Measurements from ENCODE around the gene SLC15A3.
A peak's percentile ranks its signal among the peaks of the same experiment; 100 is the strongest.
"Not testable (repeated sequence)": the region's sequence is repeated elsewhere in the genome, so short reads cannot be mapped to it uniquely, and the experiment has no call there.

SLC15A3 gene

DNA sequence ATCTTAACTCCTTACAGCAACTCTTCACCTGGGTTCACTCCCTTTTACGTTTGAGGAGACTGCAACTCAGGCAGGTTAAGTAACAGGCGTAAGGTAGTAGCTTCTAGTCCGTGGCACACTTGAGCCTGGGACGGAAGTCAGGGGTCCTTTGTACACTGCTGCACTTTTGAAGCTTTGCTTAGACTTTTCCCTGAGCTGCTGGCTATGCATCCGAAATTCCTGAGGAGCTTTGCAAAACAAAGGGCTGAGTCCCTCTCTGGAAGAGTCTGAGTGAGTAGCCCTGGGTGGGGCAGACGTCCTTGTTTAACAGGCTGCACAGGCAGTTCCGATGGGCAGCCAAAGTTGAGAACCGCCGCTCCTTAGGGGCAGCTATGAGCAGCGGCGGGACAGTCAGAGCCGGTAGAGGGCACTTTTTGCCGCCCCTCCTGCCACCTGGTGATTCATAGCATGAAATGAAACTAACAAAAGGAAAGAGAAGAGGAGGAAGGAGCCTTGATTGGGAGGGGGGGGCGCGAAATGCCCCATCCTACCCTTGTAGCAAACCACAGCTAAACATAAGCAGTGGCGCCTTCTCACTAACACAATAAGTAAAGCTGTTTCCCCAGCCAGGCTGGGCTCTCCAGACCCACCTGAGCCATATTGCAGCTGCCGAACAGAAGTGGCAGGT lies 36.6 kb downstream of the SLC15A3 start:
- peak; percentile 88 for DNase-seq
- Mint-ChIP-seq H3K27me3 (peaks cover under 1% of the 10 kb centered on the region), H3K4me1 (peaks cover 58% of the 10 kb centered on the region)

DNA sequence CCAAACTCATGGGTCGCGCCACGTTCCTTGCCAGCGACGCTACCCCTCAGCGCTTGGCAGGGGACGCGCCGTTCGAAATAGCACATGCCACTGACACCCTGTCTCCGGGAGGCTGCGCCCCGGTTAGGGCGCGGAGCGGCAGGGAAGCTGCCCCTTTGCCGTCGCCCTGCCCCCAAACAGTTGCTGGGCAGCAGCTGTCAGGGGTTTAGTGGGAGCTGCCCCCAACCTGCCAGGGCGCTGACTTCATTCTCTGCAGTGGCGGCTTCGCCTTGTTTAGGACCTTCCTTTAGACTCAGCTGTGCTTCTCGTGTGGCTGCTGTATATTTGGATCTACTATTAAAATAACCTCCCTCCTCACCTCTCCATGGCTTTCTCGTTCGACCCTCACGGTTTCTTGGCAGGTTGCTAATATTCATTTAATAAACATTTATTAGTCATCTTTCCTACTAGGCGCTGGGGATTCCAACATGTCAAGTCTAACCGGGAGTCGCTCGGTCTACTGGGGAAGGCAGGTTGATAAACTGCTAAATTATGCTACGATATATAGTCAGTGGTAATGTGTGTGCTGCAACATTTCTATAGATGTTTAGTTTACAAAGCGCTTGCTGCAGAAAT lies 37.2 kb downstream of the SLC15A3 start:
- Mint-ChIP-seq H3K27me3 (peaks cover 7% of the 10 kb centered on the region), H3K27ac (peak overlapping the region; percentile 95), H3K36me3 (peaks cover 4% of the 10 kb centered on the region), H3K9me3 (no peaks in the 10 kb centered on the region), H3K4me3 (peak overlapping the region; percentile 92), H3K4me1 (peaks cover 60% of the 10 kb centered on the region)
- CTCF ChIA-PET: interaction anchor here (0.8 to 5.5 kb wide), 14 partner anchors 12 to 471 kb away, joined by 3 to 57 read pairs (median 4); partner anchors contain the start of gene PRPF19
- DNase-seq: peak; percentile 58

More for the DNA sequence above, 36.6 kb downstream of the SLC15A3 start:
- no peaks in the 10 kb centered on the region for H3K9me3 Mint-ChIP-seq
- H3K36me3 Mint-ChIP-seq: peaks cover 5% of the 10 kb centered on the region
- CTCF ChIA-PET: interaction anchor here (0.7 to 5.5 kb wide), 15 partner anchors 8 to 276 kb away, joined by 3 to 57 read pairs (median 3); partner anchors contain the start of gene PRPF19
- peak overlapping the region; percentile 92 for H3K4me3 Mint-ChIP-seq
- H3K27ac Mint-ChIP-seq: peak overlapping the region; percentile 95

DNA sequence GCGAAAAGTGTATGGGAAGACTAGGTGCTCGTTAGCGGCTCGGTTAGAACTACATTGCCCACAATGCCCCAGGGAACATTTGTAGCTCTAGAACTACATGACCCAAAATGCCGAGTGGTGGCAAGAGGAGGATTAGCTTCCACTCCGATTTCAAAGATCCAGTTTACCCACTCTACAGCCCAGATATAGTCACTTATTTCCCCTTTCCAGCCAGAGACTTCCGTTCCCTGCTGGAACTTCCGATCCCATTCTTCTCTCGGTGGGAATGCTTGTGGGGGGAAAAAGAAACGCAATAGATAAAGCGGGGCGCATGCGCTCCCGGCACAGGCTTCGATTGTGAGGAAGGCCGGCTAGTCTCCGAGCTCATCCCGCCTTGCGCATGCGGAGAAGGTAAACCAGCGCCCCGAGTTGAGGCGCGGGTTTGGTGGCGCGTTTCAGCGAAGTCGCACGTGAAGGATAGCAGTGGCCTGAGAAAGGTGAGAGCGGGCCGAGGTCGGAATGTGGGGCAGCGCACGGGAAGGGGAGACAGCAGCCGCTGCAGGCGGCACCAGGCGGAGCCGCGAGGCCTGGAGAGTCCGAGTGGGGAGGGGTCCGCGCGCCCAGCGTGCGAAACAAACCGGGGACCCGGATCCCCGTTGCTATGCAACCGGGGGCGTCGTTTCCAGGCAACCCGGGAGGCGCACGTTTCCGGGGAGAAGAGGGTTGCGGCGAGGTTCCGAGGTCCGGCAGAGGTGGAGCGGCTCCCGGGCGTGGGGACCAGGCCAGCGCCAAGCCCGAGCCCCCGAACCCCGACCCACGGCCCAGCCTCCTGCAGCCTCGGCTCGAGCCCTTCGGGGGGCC lies 38.0 kb downstream of the SLC15A3 start, which contains the start of gene TMEM109:
Gene TMEM109 (plus strand): TSS at position 366 of the 840 bp plus-strand sequence. CDS start 5,536 bp downstream, outside the sequence.
- H3K27ac Mint-ChIP-seq: peak within 1 kb of the TSS; percentile 96
- H3K36me3 Mint-ChIP-seq: peaks cover 4% of the 10 kb centered on the region
- H3K9me3 Mint-ChIP-seq: no peaks in the 10 kb centered on the region
- H3K27me3 Mint-ChIP-seq: peaks cover 11% of the 10 kb centered on the region
- CTCF ChIA-PET: interaction anchor here (0.7 to 5.5 kb wide), 6 partner anchors 11 to 472 kb away, joined by 3 to 57 read pairs (median 4); partner anchors contain the start of gene PRPF19
- H3K4me3 Mint-ChIP-seq: peak within 1 kb of the TSS; percentile 92
- peaks cover 57% of the 10 kb centered on the region for H3K4me1 Mint-ChIP-seq
- DNase-seq: peak; percentile 91

DNA sequence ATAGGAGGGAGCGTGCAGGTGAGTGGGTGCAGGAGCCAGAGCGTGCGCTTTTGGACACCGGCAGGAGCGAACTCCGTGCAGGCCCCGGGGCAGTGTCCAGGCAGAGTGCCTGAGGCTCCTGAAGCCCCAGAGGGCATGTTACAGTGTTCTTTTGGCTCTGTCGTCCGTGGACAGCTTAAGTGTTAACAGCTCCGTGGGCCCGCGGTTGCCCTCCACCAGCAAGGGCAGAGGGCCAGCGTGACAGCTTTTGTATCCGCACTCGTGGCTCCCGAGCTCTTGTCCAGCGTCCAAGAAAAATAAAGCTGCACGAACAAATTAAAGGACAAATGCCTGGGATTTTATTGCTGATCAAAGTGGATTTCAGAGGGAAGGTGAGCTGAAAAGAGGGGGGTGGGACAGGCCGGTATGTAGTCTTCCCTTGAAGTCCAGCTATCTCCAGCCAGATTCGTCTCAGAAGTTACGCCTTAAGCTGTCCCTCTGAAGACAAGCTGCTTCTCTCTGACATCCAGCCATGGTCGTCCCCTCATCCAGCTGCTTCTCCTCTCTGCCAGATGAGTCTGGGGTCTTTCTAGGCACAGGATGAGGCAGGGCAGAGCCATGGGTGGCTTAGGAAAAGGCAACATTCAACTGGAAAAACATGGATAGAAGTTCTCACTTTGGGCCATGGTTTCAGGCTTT lies 39.0 kb downstream of the SLC15A3 start:
- H3K4me3 Mint-ChIP-seq: peak overlapping the region; percentile 92
- H3K27ac Mint-ChIP-seq: peak overlapping the region; percentile 96
- CTCF ChIA-PET: interaction anchor here (0.6 to 5.5 kb wide), 6 partner anchors 10 to 473 kb away, joined by 3 to 57 read pairs (median 4); partner anchors contain the start of gene PRPF19
- peaks cover 4% of the 10 kb centered on the region for H3K36me3 Mint-ChIP-seq
- no peak for DNase-seq
- H3K9me3 Mint-ChIP-seq: no peaks in the 10 kb centered on the region
- H3K27me3 Mint-ChIP-seq: peaks cover 18% of the 10 kb centered on the region
- H3K4me1 Mint-ChIP-seq: peaks cover 54% of the 10 kb centered on the region

DNA sequence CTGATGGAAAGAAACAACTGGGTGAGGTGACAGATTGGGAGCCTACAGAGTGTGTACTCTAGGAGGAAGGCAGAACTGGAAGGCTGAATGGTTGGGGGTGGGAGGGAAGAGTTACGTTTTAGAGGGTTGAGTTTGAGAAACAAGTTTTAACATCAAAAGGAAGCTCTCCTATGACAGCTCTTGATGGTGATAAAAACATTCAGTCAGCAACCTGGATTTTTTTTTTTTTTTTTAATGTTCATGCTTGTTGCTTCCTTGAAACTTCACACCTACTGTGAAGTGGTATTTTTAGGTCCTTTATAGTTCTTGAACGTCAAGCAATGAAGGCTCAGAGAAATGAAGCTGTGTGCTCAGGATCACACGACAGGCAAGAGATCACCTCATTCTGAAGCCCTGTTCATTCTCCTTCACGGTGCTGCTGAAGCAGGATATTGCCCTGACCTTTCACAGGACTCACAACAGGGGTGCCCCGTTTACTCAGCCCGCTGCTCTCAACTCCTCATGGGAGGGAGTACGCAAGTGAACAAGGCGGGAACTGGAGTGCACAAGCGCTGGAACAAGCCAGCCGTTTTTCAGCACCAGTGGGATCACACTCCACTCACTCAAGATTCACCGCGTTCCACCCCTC lies 39.6 kb downstream of the SLC15A3 start:
- H3K4me1 Mint-ChIP-seq: peaks cover 57% of the 10 kb centered on the region
- DNase-seq: no peak
- CTCF ChIA-PET: interaction anchor here (1.2 to 5.5 kb wide), 3 partner anchors 9 to 80 kb away, joined by 3 to 57 read pairs (median 4); partner anchors contain the start of gene PRPF19

DNA sequence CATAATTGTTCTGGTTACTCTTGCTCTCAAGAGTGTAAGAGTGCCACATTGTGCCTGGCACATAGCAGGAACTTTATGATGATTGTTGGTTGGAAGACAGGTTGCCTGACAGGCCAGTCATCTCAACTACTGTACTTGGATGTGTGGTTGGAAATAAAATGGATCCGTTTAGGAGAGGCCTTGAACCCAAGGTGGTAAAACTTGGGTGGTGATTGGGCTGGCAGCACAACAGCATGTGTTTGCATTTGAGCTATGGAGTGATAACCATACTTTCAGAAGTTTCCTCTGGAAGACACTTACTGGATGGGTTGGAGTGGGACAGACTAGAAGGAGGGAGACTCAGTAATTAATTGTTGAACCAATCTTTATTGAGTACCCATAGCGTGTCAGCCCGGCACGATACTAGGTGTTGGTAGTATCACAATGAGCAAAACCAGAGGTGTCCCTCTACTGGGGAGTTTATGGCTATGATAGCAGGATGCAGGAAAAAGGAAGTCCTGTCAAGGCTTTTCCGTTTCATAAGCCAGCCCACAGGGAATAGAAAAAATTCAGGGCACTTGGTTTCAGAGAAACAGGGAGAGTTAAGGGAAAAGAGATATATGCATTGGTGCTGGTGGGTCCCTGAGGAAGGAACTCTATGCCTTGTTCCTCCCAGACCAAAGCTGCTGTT lies 41.1 kb downstream of the SLC15A3 start:
- Mint-ChIP-seq H3K4me1 (peaks cover 54% of the 10 kb centered on the region), H3K27ac (no peak overlapping the region), H3K27me3 (peaks cover 22% of the 10 kb centered on the region), H3K9me3 (no peaks in the 10 kb centered on the region), H3K4me3 (no peak overlapping the region), H3K36me3 (peaks cover 2% of the 10 kb centered on the region)
- CTCF ChIA-PET: interaction anchor here (5.5 kb wide), 1 partner anchor 8 kb away, joined by 57 read pairs; the partner anchor contains the start of gene PRPF19
- no peak for DNase-seq

More for the DNA sequence above, 39.6 kb downstream of the SLC15A3 start:
- Mint-ChIP-seq H3K9me3 (no peaks in the 10 kb centered on the region), H3K27me3 (peaks cover 22% of the 10 kb centered on the region), H3K27ac (peak overlapping the region; percentile 77), H3K4me3 (no peak overlapping the region), H3K36me3 (peaks cover 4% of the 10 kb centered on the region)

DNA sequence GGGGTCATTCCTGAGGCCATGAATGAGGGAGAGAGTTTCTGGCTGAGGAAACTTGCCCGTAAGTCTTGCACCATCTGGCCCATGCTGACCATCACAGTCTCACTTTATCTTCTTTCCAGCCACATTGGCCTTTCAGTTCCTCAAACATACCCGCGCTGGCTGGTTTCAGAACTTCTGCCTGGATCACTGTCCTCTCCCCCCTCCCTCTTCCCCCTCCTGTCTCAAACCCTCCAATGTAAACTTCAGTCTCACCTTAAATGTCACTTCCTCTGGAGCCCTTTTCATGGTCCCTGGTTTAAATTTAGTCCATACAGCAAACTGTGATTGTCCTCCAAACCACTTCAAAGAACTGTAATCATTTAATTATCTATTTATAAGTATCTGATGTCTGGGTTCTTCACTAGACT lies 41.7 kb downstream of the SLC15A3 start:
- H3K4me3 Mint-ChIP-seq: no peak overlapping the region
- H3K27me3 Mint-ChIP-seq: peaks cover 22% of the 10 kb centered on the region
- H3K9me3 Mint-ChIP-seq: no peaks in the 10 kb centered on the region
- H3K27ac Mint-ChIP-seq: no peak overlapping the region
- CTCF ChIA-PET: no interaction called here
- H3K36me3 Mint-ChIP-seq: peaks cover under 1% of the 10 kb centered on the region
- H3K4me1 Mint-ChIP-seq: peaks cover 52% of the 10 kb centered on the region
- no peak for DNase-seq

DNA sequence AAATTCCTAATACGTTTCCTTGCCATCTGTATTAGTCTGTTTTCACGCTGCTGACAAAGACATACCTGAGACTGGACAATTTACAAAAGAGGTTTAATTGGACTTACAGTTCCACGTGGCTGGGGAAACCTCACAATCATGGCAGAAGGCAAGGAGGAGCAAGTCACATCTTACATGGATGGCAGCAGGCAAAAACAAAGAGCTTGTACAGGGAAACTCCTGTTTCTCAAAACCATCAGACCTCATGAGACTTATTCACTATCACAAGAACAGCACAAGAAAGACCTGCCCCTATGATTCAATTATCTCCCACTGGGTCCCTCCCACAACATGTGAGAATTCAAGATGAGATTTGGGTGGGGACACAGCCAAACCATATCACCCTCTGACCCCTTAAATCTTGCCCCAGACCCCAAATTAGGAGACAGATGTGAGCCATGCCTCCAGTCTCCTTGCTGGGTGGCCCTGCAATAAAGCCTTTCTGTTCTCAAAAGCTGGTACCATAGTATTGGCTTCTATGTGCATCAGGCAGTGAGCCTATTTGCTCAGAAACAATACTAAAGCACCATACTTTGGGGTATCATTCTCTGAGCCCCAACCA lies 42.2 kb downstream of the SLC15A3 start:
- H3K4me3 Mint-ChIP-seq, H3K36me3 Mint-ChIP-seq, H3K9me3 Mint-ChIP-seq, CTCF ChIA-PET, H3K27ac Mint-ChIP-seq: not testable (repeated sequence)
- H3K4me1 Mint-ChIP-seq: peaks cover 51% of the 10 kb centered on the region
- peaks cover 22% of the 10 kb centered on the region for H3K27me3 Mint-ChIP-seq
- DNase-seq: peak; percentile 9

DNA sequence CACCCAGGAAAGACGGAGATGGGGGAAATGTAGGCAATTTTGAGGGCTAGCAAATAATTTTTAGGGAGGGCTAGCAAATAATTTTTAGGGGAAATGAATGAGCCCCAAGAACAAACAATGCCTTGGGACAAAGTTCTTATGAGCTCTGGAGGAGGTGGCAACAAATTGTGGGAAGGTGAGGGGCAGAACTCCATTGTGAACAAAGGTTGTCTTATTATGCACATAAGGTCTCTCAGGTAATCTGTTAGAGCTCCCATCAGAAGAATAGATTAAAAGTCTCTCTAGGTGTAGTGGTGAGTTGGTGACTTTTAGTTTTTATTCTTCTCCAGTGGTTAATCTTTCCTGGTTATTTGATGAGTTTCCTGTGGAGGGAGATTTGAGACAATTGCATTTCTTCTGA lies 43.2 kb downstream of the SLC15A3 start:
- CTCF ChIA-PET: interaction anchor here (0.7 to 1.1 kb wide), 2 partner anchors 9 to 60 kb away, joined by 3 read pairs; no protein-coding TSS in a partner anchor
- Mint-ChIP-seq H3K27ac (peak overlapping the region; percentile 11), H3K4me1 (peaks cover 61% of the 10 kb centered on the region), H3K36me3 (peaks cover 3% of the 10 kb centered on the region), H3K27me3 (peaks cover 22% of the 10 kb centered on the region), H3K9me3 (no peaks in the 10 kb centered on the region), H3K4me3 (no peak overlapping the region)
- DNase-seq: no peak

DNA sequence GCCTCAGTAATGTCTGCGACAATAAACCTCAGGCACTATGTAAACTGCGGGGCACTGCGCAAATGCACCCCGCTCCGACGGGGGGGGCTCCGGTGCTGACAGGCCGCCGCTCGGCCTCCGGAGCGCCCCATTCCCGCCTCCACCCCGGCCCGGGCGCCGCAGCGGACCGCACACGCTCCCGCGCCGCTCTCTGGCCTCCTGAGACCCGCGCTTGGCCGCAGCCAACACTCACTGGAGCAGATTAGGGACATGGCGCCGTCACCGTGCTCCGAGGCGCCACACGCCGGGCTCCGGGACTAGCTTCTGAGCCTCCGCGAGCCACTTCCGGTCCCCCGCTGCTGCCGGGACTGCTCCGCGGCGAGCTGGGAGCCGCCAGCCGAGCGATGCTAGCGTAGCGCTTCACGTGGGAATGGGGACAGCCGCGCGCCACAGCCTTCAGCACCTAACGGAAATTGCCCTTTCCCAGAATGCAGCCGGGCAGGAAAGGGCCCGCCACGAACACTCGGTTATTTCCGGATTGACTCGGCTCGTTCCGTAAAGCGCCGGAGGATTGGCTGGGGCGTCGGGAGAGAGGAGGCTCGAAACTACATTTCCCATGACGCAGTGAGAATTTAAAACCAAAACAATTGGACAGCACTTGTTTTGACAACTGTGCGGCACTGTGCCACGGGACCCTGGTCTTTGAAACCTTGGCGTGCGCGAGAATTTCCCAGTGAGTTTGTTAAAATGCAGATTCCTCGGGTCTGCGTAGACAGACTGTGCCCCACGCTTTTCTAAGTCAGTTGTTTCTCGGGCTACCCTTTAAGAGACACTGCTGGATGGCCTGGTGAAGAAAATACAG lies 45.6 kb downstream of the SLC15A3 start, which contains the start of gene PRPF19:
Gene PRPF19 (minus strand): TSS at position 454 of the 841 bp plus-strand sequence. CDS start 203 bp downstream, at position 251.
- Mint-ChIP-seq H3K27ac (peak within 1 kb of the TSS; percentile 93), H3K36me3 (peaks cover 12% of the 10 kb centered on the region), H3K4me1 (peaks cover 42% of the 10 kb centered on the region), H3K4me3 (peak within 1 kb of the TSS; percentile 79), H3K27me3 (peaks cover 22% of the 10 kb centered on the region), H3K9me3 (no peaks in the 10 kb centered on the region)
- CTCF ChIA-PET: interaction anchor here (0.8 to 10.1 kb wide), 6 partner anchors 7 to 263 kb away, joined by 3 to 100 read pairs (median 4); partner anchors contain the start of gene TMEM109
- DNase-seq: peak; percentile 99

DNA sequence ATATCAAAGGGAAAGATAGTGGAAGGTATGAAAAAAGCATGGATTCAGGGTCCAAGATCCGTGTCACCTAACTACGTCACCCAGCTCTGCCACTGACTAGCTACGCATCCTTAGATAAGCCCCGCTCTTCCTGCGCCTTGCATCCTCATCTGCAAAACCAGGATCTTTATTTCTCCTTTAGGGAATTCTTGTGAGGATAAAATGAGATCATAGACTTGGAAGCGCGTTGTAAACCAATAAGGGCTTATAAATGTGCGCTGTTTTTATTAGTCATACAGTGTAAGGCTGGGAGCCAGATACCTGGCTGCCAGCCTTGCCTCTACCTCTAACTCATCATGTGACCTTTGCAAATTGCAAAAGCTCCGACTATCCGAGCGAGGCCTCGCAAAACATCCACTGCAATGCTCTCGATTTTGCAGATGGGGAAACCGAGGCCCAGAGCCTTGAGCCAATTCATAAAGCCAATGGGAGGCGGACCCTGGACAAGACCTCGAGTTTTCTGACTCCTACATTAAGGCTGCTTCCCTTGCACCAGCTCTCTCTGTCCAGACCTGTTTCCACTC lies 46.3 kb downstream of the SLC15A3 start:
- H3K27ac Mint-ChIP-seq: peak overlapping the region; percentile 93
- H3K36me3 Mint-ChIP-seq: peaks cover 18% of the 10 kb centered on the region
- H3K27me3 Mint-ChIP-seq: peaks cover 22% of the 10 kb centered on the region
- no peaks in the 10 kb centered on the region for H3K9me3 Mint-ChIP-seq
- DNase-seq: peak; percentile 30
- CTCF ChIA-PET: interaction anchor here (0.8 to 10.1 kb wide), 9 partner anchors 8 to 282 kb away, joined by 3 to 100 read pairs (median 4); partner anchors contain the start of gene TMEM109
- peaks cover 36% of the 10 kb centered on the region for H3K4me1 Mint-ChIP-seq
- H3K4me3 Mint-ChIP-seq: peak overlapping the region; percentile 79

Data from activated naive CD4-positive, alpha-beta T cell treated with anti-CD3 and anti-CD28 coated beads, Interleukin-2, amount 10 ng/mL, durations not matched to agents 7 days and 5 days (primary cell).